ENCODE data around the gene SLC6A7.

SLC6A7 gene

DNA sequence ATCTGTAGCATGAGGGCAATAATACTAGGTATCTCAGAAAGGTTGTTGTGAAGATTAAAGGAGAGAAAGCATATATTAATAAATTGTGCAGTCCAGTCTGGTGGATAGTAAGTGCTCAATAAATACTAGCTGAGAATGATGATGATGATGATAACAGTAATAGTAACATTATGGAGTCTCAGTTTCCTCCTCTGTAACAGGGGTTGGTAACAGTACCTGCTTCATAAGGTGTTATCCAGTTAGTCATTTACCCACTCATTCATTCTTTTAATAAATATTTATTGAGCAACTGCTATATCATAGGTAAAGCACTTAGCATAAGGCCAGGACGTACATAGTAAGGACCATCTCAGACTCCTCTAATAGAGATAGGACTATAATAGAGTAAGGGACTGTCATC, 7.6 kb downstream of the SLC6A7 start:
- DNase-seq = no peak
- no peak overlapping the region for H3K4me3 ChIP-seq (ENCODE audit: low read depth, low read length)
- H3K27me3 ChIP-seq (ENCODE audit: insufficient read depth, low read depth, severe bottlenecking) = no peaks in the 10 kb centered on the region
- no peak overlapping the region for H3K27ac ChIP-seq
- no peaks in the 10 kb centered on the region for H3K9me3 ChIP-seq (ENCODE audit: severe bottlenecking)
- no peaks in the 10 kb centered on the region for H3K36me3 ChIP-seq
- TF ChIP-seq, protein P1, sequence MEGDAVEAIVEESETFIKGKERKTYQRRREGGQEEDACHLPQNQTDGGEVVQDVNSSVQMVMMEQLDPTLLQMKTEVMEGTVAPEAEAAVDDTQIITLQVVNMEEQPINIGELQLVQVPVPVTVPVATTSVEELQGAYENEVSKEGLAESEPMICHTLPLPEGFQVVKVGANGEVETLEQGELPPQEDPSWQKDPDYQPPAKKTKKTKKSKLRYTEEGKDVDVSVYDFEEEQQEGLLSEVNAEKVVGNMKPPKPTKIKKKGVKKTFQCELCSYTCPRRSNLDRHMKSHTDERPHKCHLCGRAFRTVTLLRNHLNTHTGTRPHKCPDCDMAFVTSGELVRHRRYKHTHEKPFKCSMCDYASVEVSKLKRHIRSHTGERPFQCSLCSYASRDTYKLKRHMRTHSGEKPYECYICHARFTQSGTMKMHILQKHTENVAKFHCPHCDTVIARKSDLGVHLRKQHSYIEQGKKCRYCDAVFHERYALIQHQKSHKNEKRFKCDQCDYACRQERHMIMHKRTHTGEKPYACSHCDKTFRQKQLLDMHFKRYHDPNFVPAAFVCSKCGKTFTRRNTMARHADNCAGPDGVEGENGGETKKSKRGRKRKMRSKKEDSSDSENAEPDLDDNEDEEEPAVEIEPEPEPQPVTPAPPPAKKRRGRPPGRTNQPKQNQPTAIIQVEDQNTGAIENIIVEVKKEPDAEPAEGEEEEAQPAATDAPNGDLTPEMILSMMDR (IDR thresholded peaks at IDR 0.05; ENCODE audit: low read depth, low read length) = no peak

DNA sequence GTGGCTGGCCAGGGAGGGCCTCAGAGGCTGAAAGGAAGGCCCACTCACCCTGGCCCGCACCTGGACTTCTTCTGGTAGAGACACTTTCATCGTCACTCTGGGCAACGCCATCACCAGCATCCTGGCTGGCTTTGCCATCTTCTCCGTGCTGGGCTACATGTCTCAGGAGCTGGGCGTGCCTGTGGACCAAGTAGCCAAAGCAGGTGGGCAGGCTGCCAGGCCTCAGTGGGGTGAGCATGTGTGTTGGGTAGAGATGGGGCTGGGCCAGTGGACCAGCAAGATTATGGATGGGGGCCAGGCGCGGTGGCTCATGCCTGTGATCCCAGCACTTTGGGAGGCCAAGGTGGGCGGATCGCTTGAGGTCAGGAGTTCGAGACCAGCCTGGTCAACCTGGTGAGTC, 12.6 kb downstream of the SLC6A7 start:
- TF ChIP-seq, protein P1 (IDR thresholded peaks at IDR 0.05; ENCODE audit: low read depth, low read length) = no peak
- H3K27ac ChIP-seq = no peak overlapping the region
- H3K9me3 ChIP-seq (ENCODE audit: severe bottlenecking) = no peaks in the 10 kb centered on the region
- H3K36me3 ChIP-seq = no peaks in the 10 kb centered on the region
- DNase-seq = no peak
- H3K27me3 ChIP-seq (ENCODE audit: insufficient read depth, low read depth, severe bottlenecking) = no peaks in the 10 kb centered on the region
- no peak overlapping the region for H3K4me3 ChIP-seq (ENCODE audit: low read depth, low read length)

DNA sequence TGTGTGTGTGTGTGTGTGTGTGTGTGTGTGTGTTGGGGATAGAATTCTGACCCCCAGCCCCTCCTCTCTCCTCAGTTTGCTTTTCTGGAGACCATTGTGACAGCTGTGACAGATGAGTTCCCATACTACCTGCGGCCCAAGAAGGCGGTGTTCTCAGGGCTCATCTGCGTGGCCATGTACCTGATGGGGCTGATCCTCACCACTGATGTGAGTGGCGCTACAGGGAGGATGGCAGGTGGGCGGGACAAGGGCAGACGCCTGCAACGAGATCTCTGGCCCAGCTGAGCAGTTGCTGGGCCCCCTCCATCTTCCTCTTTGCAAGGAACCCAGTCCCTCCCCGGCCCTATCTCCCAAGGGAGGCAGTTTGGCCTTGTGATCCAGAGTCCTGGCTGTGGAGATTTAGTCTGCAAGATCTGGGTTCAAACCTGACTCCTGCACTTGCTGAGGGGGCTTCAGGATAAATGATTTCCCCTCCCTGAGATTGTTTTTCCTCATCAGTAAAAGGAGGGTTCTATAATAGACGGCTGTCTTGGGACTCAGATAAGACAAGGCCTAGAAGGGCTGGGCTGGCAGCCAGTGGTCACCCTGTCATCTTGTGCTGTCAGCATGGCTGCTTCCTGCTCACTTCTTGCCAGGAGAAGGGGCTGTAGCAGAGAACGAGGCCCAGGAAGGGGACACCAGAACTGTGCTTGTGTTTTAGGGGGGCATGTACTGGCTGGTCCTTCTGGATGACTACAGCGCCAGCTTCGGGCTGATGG, 14.1 kb downstream of the SLC6A7 start:
- H3K27me3 ChIP-seq (ENCODE audit: insufficient read depth, low read depth, severe bottlenecking) = no peaks in the 10 kb centered on the region
- no peaks in the 10 kb centered on the region for H3K36me3 ChIP-seq

DNA sequence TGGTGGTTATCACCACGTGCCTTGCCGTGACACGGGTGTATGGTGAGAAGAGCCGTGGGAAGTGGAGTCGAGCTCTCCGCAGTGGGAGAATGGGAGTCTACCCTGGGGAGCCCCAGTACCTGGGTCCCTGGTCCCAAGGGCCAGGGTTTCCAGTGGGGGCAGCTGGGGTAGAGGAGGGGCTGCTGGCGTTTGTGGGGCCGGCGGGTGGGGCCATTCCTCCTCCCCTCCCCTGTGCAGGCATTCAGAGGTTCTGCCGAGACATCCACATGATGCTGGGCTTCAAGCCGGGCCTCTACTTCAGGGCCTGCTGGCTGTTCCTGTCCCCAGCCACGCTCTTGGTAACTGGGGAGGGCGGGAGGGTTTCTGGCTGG, 14.7 kb downstream of the SLC6A7 start:
- Histone ChIP-seq H3K27me3 (ENCODE audit: insufficient read depth, low read depth, severe bottlenecking) (no peaks in the 10 kb centered on the region), H3K27ac (no peak overlapping the region), H3K9me3 (ENCODE audit: severe bottlenecking) (no peaks in the 10 kb centered on the region), H3K36me3 (no peaks in the 10 kb centered on the region), H3K4me3 (ENCODE audit: low read depth, low read length) (no peak overlapping the region)
- TF ChIP-seq, protein P1 (IDR thresholded peaks at IDR 0.05; ENCODE audit: low read depth, low read length) = no peak
- no peak for DNase-seq

More for the DNA sequence above, 14.1 kb downstream of the SLC6A7 start:
- Histone ChIP-seq H3K4me3 (ENCODE audit: low read depth, low read length) (no peak overlapping the region), H3K9me3 (ENCODE audit: severe bottlenecking) (no peaks in the 10 kb centered on the region), H3K27ac (no peak overlapping the region)
- TF ChIP-seq, protein P1 (IDR thresholded peaks at IDR 0.05; ENCODE audit: low read depth, low read length) = no peak
- no peak for DNase-seq

DNA sequence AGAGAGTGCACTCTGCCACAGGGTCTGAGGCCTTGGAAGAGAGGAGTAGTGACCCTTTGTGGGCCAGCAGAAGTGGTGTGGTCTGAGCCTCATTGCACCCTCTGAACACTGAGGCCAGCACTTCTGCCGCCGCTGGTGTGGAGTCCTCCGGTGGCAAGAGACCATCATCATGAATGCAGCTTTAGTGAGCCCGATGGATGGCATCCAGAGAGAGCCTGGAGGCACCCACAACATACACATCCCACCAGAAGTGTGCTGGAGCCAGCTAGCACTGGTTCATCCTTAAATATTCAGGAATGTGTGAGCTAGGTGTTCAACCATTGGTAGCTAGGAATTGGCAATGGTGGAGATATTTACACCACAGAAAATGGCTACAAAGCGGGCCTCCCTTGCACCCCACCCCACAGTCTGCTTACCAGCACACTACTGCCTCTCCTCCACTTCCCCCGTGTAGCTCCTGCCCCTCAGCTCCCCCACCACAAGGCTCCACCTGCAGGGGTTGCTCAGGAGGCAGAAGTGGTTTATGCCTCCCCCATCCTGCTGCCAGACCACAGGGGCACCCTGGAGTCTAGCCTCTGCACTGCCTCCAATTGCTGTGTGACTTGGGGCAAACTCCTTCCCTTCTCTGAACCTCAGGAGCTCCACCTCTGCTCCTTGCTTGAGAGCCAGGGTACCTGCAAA, 16.4 kb downstream of the SLC6A7 start:
- DNase-seq = no peak
- no peak overlapping the region for H3K27ac ChIP-seq
- H3K27me3 ChIP-seq (ENCODE audit: insufficient read depth, low read depth, severe bottlenecking) = no peaks in the 10 kb centered on the region
- H3K4me3 ChIP-seq (ENCODE audit: low read depth, low read length) = no peak overlapping the region
- H3K9me3 ChIP-seq (ENCODE audit: severe bottlenecking) = no peaks in the 10 kb centered on the region
- no peaks in the 10 kb centered on the region for H3K36me3 ChIP-seq
- TF ChIP-seq, protein P1 (IDR thresholded peaks at IDR 0.05; ENCODE audit: low read depth, low read length) = no peak

All from WERI-Rb-1 (cell line).